PC-3 (cell line): Measurements from ENCODE around the gene TCF7L1.

Experiments
- EZH2 ChIP-seq: fragments of 300-600 bp; sonication (generic); IDR thresholded peaks from one replicate; pipeline ENCODE4 v1.6.1; 2017; ENCODE audit warnings: antibody characterized with exemption, mild to moderate bottlenecking, low read length; ENCODE audit not compliant: unreplicated experiment
- EZH2phosphoT487 ChIP-seq: fragments of 300-600 bp; sonication (generic); IDR thresholded peaks from 2 replicates; pipeline ENCODE4 v1.6.1; 2018; ENCODE audit warnings: mild to moderate bottlenecking, antibody characterized with exemption, low read length, borderline replicate concordance
- TF ChIP-seq, protein P1 (sequence below): fragments of 300-600 bp; sonication (generic); conservative IDR thresholded peaks from 2 replicates; pipeline ENCODE4 v1.5.1; 2017; ENCODE audit warnings: antibody characterized with exemption, low read depth, mild to moderate bottlenecking, low read length

DNA sequence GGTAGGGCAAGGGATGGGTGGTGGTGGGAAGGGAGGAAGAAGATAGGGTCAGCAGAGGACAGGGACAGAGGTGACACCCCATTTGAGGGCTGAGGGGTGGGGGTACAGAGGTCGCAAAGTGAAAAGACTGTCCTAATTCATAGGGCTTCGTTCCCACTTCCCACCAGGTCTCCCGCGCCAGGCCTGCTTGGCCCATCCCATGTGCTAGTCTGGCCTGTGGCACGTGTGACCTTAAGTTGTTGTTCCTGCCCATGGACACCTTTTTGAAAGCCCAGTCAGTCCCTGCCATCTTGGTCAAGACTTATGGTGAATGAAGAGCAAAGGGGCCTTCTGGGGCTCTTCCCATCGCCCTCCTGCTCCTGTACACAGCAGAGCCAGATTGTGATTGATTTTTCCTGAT lies 148.4 kb downstream of the TCF7L1 start:
- TF ChIP-seq, protein P1, sequence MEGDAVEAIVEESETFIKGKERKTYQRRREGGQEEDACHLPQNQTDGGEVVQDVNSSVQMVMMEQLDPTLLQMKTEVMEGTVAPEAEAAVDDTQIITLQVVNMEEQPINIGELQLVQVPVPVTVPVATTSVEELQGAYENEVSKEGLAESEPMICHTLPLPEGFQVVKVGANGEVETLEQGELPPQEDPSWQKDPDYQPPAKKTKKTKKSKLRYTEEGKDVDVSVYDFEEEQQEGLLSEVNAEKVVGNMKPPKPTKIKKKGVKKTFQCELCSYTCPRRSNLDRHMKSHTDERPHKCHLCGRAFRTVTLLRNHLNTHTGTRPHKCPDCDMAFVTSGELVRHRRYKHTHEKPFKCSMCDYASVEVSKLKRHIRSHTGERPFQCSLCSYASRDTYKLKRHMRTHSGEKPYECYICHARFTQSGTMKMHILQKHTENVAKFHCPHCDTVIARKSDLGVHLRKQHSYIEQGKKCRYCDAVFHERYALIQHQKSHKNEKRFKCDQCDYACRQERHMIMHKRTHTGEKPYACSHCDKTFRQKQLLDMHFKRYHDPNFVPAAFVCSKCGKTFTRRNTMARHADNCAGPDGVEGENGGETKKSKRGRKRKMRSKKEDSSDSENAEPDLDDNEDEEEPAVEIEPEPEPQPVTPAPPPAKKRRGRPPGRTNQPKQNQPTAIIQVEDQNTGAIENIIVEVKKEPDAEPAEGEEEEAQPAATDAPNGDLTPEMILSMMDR: no peak
- TF ChIP-seq EZH2 (no peak), EZH2phosphoT487 (no peak)
